Brain microvascular endothelial cell (primary cell): Measurements from ENCODE around the gene TMEM119.

Experiments used
- DNase-seq: peaks from one replicate; pipeline ENCODE4 v3.0.0-alpha.2; 2020
- H3K27ac ChIP-seq: fragments of 250-450 bp; sonication (Bioruptor Pico); 2 replicates; pipeline ENCODE4 v1.5.1; 2020; ENCODE audit warnings: mild to moderate bottlenecking, moderate library complexity
- H3K27me3 ChIP-seq: fragments of 250-450 bp; sonication (Bioruptor Pico); replicated peaks from 2 replicates; pipeline ENCODE4 v1.5.1; 2020; ENCODE audit warnings: mild to moderate bottlenecking
- H3K36me3 ChIP-seq: fragments of 250-450 bp; sonication (Bioruptor Pico); replicated peaks from 2 replicates; pipeline ENCODE4 v1.5.1; 2020; ENCODE audit warnings: mild to moderate bottlenecking
- H3K4me3 ChIP-seq: 2 replicates; pipeline ENCODE4 v1.5.1; 2011; ENCODE audit warnings: low read depth, mild to moderate bottlenecking, control low read depth, low read length, moderate library complexity
- CTCF ChIP-seq: IDR thresholded peaks from 2 replicates; pipeline ENCODE4 v1.5.1; 2011; ENCODE audit warnings: low read depth, mild to moderate bottlenecking, moderate library complexity, low read length, control low read depth, inconsistent platforms; ENCODE audit errors: missing control alignments
- in situ Hi-C: cut with HindIII; loops from 2 replicates; pipeline ENCODE4 v1.10.0; 2017; ENCODE audit warnings: low sequenced_read_pairs, low pct_ligation_motif_present

TMEM119 gene

GRCh38 chr12:108643941-108644810 lies 46.3 kb upstream of the TMEM119 start:
- Histone ChIP-seq H3K27ac (no peak overlapping the region), H3K36me3 (peaks cover 62% of the 10 kb centered on the region), H3K27me3 (no peaks in the 10 kb centered on the region), H3K4me3 (no peak overlapping the region)
- TF ChIP-seq CTCF = no peak
- in situ Hi-C loops = no loop called here
- no peak for DNase-seq

- TF ChIP-seq CTCF = no peak
- Histone ChIP-seq H3K36me3 (peaks cover 51% of the 10 kb centered on the region), H3K4me3 (no peak overlapping the region), H3K27me3 (no peaks in the 10 kb centered on the region), H3K27ac (no peak overlapping the region)
- no peak for DNase-seq
- in situ Hi-C loops = no loop called here
Measured at GRCh38 chr12:108642899-108643654, 45.2 kb upstream of the TMEM119 start.

- Histone ChIP-seq H3K4me3 (no peak overlapping the region), H3K36me3 (peaks cover 44% of the 10 kb centered on the region), H3K27ac (no peak overlapping the region), H3K27me3 (no peaks in the 10 kb centered on the region)
- in situ Hi-C loops = no loop called here
- no peak for TF ChIP-seq CTCF
- no peak for DNase-seq
Measured at GRCh38 chr12:108642269-108642870, 44.5 kb upstream of the TMEM119 start.

- in situ Hi-C loops = no loop called here
- Histone ChIP-seq H3K36me3 (peaks cover 37% of the 10 kb centered on the region), H3K27ac (no peak overlapping the region), H3K4me3 (no peak overlapping the region), H3K27me3 (no peaks in the 10 kb centered on the region)
- TF ChIP-seq CTCF = no peak
- DNase-seq = no peak
Measured at GRCh38 chr12:108641446-108642268, 43.8 kb upstream of the TMEM119 start.

GRCh38 chr12:108640802-108641445 lies 43.0 kb upstream of the TMEM119 start:
- no peak for TF ChIP-seq CTCF

More at GRCh38 chr12:108640802-108641445, 43.0 kb upstream of the TMEM119 start:
- no peaks in the 10 kb centered on the region for H3K27me3 ChIP-seq
- in situ Hi-C loops = no loop called here
- H3K36me3 ChIP-seq = peaks cover 30% of the 10 kb centered on the region
- DNase-seq = peak; percentile 52
- H3K27ac ChIP-seq = no peak overlapping the region
- no peak overlapping the region for H3K4me3 ChIP-seq
